ENCODE results near the gene BCKDK. TPM values are rescaled to one million over a fixed set of nuclear protein-coding genes. Genes with fewer than 3 reads are reported as not detected.

Gene BCKDK
- total RNA-seq: 10 to 100 TPM; 21.6 to 24.5 TPM

DNA sequence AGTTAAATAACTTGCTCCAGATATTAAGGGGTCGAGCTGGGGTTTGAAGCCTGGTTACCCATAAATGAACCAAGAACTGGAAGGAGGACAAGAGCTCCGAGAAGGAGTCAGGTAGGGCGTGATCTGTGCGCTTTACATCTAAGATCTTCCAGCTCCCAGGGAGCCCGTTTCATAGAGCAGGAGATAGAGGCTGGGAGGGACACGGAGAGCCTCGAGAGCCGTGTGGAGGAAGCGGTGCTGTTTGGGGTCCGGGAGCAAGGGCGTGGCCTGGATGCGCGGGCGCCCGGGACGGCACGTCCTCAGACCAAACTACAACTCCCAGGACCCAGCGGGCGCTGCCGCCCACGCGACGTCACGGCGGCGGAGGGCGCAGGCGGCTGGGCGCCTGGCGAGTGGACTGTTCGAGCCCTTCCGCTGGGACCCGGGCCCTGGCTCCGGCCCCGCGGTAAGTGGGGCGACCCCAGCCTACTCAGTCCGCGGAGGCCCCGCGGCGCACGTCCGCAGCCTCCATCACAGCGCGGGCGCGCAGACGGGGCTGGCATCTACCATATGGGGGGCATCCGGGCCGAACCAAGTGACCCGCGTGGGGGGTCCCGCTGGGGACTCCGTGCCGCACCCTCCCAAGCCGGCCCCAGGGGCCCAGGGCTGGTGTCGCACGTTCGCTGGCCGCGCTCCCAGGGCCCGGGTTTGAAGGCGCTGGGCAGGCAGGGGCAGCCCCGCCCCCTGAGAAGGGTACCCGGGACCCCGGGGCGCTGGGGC lies at the start of gene BCKDK:
TSS of gene BCKDK (plus strand) at position 352 of the 759 bp plus-strand sequence. CDS start 838 bp downstream, outside the sequence.
- peaks cover 27% of the 10 kb centered on the region for H3K4me1 Mint-ChIP-seq (ENCODE audit: low read depth)
- H3K27me3 Mint-ChIP-seq (ENCODE audit: low read depth): no peaks in the 10 kb centered on the region
- peak within 1 kb of the TSS; percentile 93 for H3K27ac Mint-ChIP-seq
- ATAC-seq (replicated peaks in 1 of 2) (peak; percentile 85), DNase-seq (peak; percentile 80 to 85)
- no peaks in the 10 kb centered on the region for H3K9me3 Mint-ChIP-seq
- H3K36me3 Mint-ChIP-seq (ENCODE audit: insufficient read depth in 2 of 2): no peaks in the 10 kb centered on the region
- peak within 1 kb of the TSS; percentile 94 to 98 for H3K4me3 Mint-ChIP-seq

DNA sequence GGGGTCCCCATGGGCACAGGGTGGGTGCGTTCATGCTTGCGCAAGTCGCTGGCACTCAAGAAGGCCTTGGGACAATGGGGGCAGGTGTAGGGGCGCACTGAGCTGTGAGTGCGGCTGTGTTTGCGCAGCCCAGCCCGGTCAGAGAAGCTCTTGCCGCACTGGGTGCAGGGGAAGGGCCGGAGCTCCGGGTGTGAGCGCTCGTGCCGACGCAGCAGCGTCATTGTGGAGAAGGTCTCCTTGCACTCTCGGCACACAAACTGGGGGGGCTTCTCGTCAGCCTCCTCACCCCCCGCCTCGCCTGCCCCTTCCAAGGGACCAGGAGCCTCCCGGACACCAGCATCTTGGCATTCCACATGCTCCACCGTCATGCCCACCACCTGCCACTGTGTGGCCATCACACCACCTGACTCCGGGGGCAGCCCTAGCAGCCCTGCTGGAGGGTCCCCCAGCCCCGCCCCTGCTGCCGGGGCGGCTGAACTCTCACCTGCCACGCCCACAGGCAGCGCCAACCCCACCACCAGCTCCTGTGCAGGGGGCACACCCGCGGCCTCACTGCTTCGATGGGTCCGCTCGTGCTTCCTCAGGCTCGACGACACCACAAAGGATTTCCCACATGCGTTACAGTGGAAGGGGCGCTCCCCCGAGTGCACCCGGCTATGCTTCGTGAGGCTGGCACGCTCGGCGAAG lies 46.9 kb upstream of the BCKDK start:
- Mint-ChIP-seq H3K9me3 (no peaks in the 10 kb centered on the region), H3K36me3 (ENCODE audit: insufficient read depth in 2 of 2) (peaks cover 0 to 11% of the 10 kb centered on the region in 2 donors), H3K4me3 (no peak overlapping the region), H3K4me1 (ENCODE audit: low read depth) (peaks cover 31% of the 10 kb centered on the region), H3K27me3 (ENCODE audit: low read depth) (no peaks in the 10 kb centered on the region), H3K27ac (no peak overlapping the region)
- ATAC-seq (replicated peaks in 1 of 2) (no peak), DNase-seq (no peak)

DNA sequence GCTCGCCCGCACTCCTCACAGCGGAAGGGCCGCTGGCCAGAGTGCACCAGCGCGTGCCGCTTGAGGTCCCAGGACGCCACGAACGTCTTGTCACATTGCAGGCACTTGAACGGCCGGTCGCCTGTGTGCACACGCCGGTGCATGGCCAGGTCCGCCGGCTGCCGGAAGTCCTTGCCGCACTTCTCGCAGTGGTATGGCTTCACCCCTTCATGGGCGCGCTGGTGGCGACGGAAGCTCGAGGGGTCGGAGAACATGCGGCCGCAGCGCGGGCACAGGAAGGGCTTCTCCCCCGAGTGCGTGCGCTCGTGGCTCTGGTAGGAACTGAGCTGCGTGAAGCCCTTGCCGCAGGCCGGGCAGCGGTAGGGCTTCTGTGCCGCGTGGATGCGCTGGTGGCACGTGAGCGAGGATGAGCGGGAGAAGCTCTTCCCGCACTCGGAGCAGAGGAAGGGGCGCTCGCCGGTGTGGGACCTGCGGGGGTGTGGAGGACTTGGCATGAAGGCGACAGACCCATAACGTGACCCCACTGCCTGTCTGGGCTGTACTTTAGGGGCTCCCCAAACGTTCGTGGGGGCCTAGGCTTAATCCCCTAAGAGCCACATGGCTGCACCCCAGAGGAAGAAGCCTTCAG lies 46.3 kb upstream of the BCKDK start:
- Mint-ChIP-seq H3K27ac (no peak overlapping the region), H3K4me3 (no peak overlapping the region), H3K4me1 (ENCODE audit: low read depth) (peaks cover 33% of the 10 kb centered on the region), H3K27me3 (ENCODE audit: low read depth) (no peaks in the 10 kb centered on the region), H3K9me3 (no peaks in the 10 kb centered on the region), H3K36me3 (ENCODE audit: insufficient read depth in 2 of 2) (peaks cover 0 to 11% of the 10 kb centered on the region in 2 donors)
- DNase-seq (no peak), ATAC-seq (replicated peaks in 1 of 2) (no peak)

DNA sequence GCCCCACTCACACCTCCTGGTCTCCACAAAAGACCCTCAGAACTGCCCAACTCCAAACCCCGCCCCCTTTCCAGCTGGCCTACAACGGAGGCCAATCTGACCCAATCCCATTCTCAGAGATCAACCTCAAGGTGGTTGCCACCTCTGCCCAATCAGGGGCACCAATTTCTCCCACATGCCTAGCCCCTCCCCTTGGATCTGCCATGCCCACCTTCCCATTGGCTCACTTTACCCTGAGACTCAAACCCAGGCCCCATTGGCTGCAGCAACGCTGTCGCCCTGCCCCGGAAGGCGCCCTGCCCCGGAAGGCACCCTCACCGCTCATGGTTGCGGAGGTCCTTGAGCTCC lies 44.7 kb upstream of the BCKDK start:
- H3K27me3 Mint-ChIP-seq (ENCODE audit: low read depth): no peaks in the 10 kb centered on the region
- peaks cover 33% of the 10 kb centered on the region for H3K4me1 Mint-ChIP-seq (ENCODE audit: low read depth)
- DNase-seq (no peak), ATAC-seq (replicated peaks in 1 of 2) (no peak)
- H3K36me3 Mint-ChIP-seq (ENCODE audit: insufficient read depth in 2 of 2): peaks cover 0 to 11% of the 10 kb centered on the region in 2 donors
- peak overlapping the region; percentile 8 to 73 for H3K4me3 Mint-ChIP-seq
- H3K27ac Mint-ChIP-seq: no peak overlapping the region
- H3K9me3 Mint-ChIP-seq: no peaks in the 10 kb centered on the region

DNA sequence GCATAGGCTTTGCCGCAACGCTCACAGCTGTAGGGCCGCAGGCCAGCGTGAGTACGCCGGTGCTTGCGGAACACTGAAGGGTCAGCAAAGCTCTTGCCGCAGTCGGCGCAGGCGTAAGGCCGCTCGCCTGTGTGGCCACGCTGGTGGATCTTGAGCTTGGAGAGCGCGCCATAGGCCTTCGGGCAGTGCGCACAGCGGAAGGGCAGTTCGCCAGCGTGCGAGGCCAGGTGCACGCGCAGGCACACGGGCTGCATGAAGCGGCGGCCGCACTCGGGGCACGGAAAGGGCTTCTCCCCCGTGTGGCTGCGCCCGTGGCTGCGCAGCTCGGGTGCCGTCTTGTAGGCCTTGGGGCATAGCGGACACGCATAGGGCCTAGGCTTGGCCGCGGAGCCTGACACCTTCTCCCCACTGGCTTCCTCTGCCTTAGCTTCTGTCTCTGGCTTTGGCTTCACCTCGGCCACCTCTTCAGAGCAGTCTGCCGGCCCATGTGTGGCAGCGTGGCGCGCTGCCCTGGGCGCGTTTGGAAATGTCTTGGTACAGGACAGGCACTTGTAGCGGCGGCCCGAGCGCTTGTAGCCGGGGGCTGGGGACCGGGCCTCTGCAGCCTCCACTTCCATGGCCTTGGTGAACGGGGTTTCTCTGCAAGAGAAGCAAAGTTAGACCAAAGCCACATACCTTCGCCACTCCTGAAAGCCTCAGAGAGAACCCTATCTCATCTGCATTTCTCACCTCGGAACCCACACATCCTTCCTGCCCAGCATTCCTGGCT lies 44.2 kb upstream of the BCKDK start:
- no peaks in the 10 kb centered on the region for H3K27me3 Mint-ChIP-seq (ENCODE audit: low read depth)
- peaks cover 0 to 11% of the 10 kb centered on the region in 2 donors for H3K36me3 Mint-ChIP-seq (ENCODE audit: insufficient read depth in 2 of 2)

DNA sequence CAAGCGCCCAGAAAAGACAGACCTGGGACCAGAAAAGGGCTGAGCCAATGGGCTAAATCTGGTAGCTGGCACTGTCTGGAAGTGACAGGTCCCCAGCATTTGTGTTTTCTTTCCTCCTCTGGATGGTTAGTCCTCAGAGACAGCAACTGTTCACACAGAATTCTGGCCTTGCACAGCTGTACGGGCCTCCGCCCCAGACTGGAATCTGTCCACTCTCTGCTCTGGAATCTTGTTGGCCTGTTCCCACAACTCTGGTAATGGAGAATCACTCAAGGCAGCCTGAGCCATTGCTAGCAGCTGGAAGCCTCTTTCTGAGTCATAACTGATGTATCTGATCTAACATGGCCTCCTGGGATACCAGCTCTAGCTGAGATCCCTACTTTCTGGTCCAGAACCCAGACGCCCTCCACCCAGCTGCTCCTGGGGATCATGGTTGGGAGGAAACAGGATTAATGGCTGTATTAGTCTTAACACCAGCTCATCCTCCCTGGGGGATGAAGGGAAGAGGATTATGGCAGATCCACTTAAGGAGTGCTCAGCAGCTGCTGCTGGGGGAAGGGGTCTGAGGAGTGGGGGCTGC lies 43.2 kb upstream of the BCKDK start:
- Mint-ChIP-seq H3K27ac (peak overlapping the region; percentile 78), H3K9me3 (no peaks in the 10 kb centered on the region), H3K4me1 (ENCODE audit: low read depth) (peaks cover 42% of the 10 kb centered on the region), H3K36me3 (ENCODE audit: insufficient read depth in 2 of 2) (peaks cover 0 to 11% of the 10 kb centered on the region in 2 donors), H3K4me3 (peak overlapping the region; percentile 56 to 73), H3K27me3 (ENCODE audit: low read depth) (no peaks in the 10 kb centered on the region)
- ATAC-seq (replicated peaks in 1 of 2) (no peak), DNase-seq (no peak)

More for the DNA sequence above, 44.2 kb upstream of the BCKDK start:
- Mint-ChIP-seq H3K4me3 (peak overlapping the region; percentile 56 to 73), H3K27ac (peak overlapping the region; percentile 78), H3K9me3 (no peaks in the 10 kb centered on the region), H3K4me1 (ENCODE audit: low read depth) (peaks cover 37% of the 10 kb centered on the region)
- DNase-seq: no peak
- peak; percentile 41 to 58 for ATAC-seq (replicated peaks in 1 of 2)

DNA sequence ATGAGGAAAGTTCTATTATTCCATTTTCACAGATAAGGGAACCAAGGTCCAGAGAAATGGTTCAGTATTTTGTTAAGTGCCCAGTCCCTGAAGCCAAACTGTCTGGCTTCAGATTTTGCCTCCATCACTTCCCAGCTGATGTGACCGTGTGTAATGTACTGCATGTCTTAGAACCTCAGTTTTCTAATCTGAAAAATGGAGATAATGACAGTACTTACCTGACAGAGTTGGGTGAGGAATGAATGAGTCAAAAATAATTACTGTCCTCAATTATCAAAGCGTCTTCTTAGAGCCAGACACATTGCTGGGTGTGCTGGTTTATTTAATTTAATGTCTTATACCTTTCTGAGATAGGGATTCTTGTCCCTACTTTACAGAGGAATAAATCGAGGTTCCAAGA lies 40.8 kb upstream of the BCKDK start:
- no peak for ATAC-seq (replicated peaks in 1 of 2)
- H3K36me3 Mint-ChIP-seq (ENCODE audit: insufficient read depth in 2 of 2): peaks cover 0 to 7% of the 10 kb centered on the region in 2 donors
- no peak overlapping the region for H3K4me3 Mint-ChIP-seq

DNA sequence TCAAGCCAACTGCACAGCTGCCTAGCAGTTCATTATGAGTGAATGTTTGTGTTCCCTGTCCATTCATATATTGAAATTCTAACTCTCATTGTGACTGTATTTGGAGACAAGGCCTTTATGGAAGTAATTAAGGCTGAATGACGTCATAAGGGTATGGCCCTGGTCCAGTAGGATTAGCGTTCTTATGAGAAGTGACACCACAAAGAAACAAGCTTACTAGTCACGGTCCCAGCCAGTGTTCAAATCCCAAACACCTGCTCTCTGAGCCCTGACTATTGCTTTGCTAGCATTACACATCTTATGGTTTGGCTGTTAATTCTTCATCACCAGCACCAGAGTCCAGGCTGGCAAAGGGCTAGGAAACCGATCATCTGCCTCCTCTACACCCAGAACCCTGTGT lies 36.3 kb upstream of the BCKDK start:
- H3K27me3 Mint-ChIP-seq (ENCODE audit: low read depth): no peaks in the 10 kb centered on the region
- no peaks in the 10 kb centered on the region for H3K9me3 Mint-ChIP-seq
- H3K27ac Mint-ChIP-seq: peak overlapping the region; percentile 93
- no peak for DNase-seq
- H3K4me1 Mint-ChIP-seq (ENCODE audit: low read depth): peaks cover 45% of the 10 kb centered on the region
- no peak for ATAC-seq (replicated peaks in 1 of 2)
- peak overlapping the region; percentile 90 to 100 for H3K4me3 Mint-ChIP-seq
- H3K36me3 Mint-ChIP-seq (ENCODE audit: insufficient read depth in 2 of 2): peaks cover 2 to 5% of the 10 kb centered on the region in 2 donors

More for the DNA sequence above, 40.8 kb upstream of the BCKDK start:
- DNase-seq: no peak
- H3K4me1 Mint-ChIP-seq (ENCODE audit: low read depth): peaks cover 53% of the 10 kb centered on the region
- no peaks in the 10 kb centered on the region for H3K9me3 Mint-ChIP-seq
- no peak overlapping the region for H3K27ac Mint-ChIP-seq
- H3K27me3 Mint-ChIP-seq (ENCODE audit: low read depth): no peaks in the 10 kb centered on the region

DNA sequence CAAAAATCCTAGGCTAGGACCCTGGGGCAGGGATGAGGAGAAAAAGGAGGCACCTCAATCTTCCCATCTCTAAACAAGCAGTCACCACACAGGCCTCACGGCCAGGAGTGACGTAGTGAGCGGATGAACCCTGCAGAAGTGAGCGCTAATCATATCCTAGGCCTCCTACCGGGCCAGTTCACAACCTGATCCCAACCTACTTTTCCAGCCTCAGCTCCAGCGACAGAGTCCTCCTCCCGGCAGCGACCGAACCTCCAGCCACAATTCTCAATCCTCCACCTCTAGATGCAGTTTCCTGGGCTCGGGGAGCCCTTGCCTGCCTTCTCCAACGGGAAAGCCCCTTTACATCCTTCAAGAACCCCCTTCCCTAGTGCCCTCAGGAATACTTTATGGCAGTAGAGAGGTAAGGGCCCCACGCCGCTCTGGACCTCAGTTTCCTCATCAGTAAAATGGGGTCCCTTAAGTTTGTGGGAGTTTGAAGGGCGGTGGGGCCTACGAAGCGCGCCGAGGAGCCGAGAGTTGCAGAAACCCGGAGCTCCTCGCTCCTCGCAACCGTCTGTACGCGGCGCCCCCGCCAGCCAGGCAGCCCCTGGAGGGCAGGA lies 35.5 kb upstream of the BCKDK start:
- ATAC-seq (replicated peaks in 1 of 2) (peak in 1 of 2 donors; percentile 0), DNase-seq (peak; percentile 26 to 49)
- Mint-ChIP-seq H3K4me1 (ENCODE audit: low read depth) (peaks cover 45% of the 10 kb centered on the region), H3K4me3 (peak overlapping the region; percentile 90 to 100), H3K27me3 (ENCODE audit: low read depth) (no peaks in the 10 kb centered on the region), H3K36me3 (ENCODE audit: insufficient read depth in 2 of 2) (peaks cover 2 to 5% of the 10 kb centered on the region in 2 donors), H3K9me3 (no peaks in the 10 kb centered on the region), H3K27ac (peak overlapping the region; percentile 93)

DNA sequence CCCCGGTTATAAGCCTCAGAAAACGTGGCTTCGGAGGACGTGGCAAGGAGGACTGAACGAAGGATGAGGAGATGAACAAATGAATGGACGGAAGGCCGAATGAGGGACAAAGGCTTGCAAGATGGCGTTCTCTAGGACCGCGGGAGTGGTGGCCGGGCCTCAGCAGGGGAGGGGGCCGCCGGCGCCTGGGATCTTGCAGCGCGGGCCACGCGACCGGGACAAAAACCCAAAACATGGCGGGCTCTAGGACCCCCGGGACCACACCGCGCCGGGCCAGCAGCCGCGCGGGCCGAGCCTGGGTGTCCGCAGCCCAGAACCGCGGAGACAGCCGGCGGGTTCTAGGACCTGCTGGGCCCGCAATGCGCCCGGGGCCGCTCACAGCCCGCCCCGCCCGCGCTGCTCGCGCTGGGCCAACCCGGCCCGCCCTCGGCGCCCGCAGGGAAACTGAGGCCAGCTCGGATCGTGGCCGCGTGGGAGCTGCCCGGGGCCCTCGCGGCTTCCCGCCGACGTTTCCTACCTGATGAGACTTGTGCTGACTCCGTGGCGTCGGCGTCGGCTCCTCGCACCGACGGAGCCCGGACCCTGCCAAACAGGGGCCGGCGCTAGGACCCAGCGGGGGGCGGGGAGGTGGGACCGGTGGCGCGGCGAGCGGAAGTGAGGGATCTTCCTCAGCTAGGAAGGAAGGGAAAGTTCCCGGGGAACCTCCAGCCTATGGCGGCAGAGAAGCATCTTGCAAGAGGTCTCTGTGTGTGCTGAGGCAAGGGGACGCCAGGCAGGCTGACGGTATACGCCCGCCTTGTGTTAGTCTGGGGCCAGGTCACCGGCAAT lies 34.8 kb upstream of the BCKDK start:
- Mint-ChIP-seq H3K9me3 (no peaks in the 10 kb centered on the region), H3K36me3 (ENCODE audit: insufficient read depth in 2 of 2) (peaks cover 2 to 5% of the 10 kb centered on the region in 2 donors), H3K4me3 (peak overlapping the region; percentile 90 to 100), H3K4me1 (ENCODE audit: low read depth) (peaks cover 45% of the 10 kb centered on the region), H3K27ac (peak overlapping the region; percentile 93), H3K27me3 (ENCODE audit: low read depth) (no peaks in the 10 kb centered on the region)
- DNase-seq (peak; percentile 92 to 93), ATAC-seq (replicated peaks in 1 of 2) (peak; percentile 70 to 72)

DNA sequence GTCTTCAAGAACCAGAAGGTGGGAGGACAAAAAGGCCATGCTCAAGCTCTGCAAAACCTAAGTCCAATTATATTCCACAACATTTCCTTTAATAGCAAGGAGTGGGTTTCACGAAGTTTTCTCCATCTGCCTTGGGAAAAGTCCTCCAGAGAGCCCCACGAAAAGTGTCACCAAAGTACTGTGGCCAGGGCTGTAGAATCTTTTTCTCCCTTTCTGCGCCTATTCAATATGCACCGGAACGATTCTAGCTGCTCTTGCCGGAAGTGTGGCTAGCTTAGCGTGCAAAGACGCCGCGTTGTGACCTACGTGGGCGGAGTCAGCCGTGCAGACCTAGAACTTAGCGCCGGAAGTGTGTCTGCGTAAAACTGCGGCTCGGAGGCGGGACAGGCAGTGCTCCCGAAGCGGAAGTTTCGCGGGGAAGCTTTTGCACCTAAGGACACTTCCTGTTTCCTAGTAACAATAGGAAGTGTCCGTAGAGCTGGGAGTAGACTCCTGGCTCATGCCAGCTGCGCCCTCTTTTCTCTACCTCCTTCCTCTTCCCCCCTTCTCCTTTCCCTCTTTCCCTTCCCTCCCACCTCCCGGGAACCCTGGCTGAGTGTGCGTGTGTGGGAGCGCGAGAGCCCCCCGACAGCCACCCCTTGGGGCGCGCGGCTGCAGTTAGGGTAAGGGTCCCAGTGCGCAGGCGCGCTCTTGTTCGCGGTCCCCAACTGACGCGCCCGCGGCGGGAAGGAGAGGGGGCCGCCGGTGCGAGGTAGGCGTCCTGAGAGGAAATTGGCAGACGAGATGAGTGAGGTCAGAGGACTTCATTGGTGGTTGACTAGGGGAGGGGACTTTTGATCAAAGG lies 34.0 kb upstream of the BCKDK start, which contains the start of the genes ZNF646 and ZNF668:
TSS of gene ZNF646 (plus strand) at position 453 of the 844 bp plus-strand sequence. CDS start 1,903 bp downstream, outside the sequence.
TSS of gene ZNF668 (minus strand) at position 271 of the 844 bp plus-strand sequence. CDS start 9,781 bp downstream, outside the sequence.
- H3K4me3 Mint-ChIP-seq: peak within 1 kb of the TSS; percentile 90 to 100
- H3K9me3 Mint-ChIP-seq: no peaks in the 10 kb centered on the region
- peak; percentile 82 to 83 for ATAC-seq (replicated peaks in 1 of 2)
- peaks cover 40% of the 10 kb centered on the region for H3K4me1 Mint-ChIP-seq (ENCODE audit: low read depth)
- H3K27me3 Mint-ChIP-seq (ENCODE audit: low read depth): no peaks in the 10 kb centered on the region
- H3K27ac Mint-ChIP-seq: peak within 1 kb of the TSS; percentile 93
- DNase-seq: peak; percentile 97 to 99
- H3K36me3 Mint-ChIP-seq (ENCODE audit: insufficient read depth in 2 of 2): peaks cover 2 to 8% of the 10 kb centered on the region in 2 donors

Data from activated T-cell treated with anti-CD3 and anti-CD28 coated beads, Interleukin-2, amount 50 U/mL, for 72 hours (primary cell).